GM12873 (cell line): ENCODE measurements around the gene CPVL.

Experiments used
- TF ChIP-seq, protein P1 (sequence below): IDR thresholded peaks from 2 replicates; pipeline ENCODE4 v1.5.1; 2012; ENCODE audit warnings: low read depth, mild to moderate bottlenecking, moderate library complexity, low read length, control low read depth; ENCODE audit not compliant: insufficient read depth; ENCODE audit errors: missing control alignments

Gene CPVL

DNA sequence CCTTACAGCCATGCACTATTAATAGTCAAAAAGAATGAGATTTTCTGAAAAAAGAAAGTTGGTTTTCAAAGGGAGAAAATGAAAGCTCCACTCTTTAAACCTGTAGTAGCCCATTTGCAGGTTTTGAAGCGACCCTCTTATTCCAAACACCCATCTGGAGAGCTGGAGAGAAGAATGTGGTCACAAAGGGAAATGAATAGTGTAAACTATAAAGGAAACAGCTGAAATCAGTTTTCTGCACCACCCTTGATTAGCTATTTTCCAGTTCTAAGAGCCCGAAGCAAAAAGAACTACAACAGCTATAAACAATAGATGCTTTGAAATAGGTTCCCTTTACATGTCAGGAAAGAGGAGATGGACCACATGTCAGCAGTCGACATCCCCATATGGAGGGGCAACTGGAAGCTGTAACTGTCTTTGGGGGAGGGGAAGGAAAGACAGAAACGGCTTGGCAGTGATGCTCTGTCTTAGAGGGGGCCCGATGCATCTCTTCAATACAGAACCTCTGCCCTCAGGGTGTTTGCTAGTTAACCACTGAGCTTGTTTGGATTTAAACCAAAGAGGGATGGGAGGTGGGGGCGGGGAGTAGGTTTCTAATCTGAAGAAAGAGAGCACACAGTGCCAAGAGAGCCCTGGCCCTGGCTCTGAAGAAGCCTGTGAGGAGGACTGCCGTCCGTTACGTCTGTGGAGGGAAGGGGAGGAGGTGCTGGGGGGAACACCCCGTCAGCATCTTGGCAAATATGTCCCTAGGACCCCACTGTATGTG lies 55.3 kb downstream of the CPVL start:
- TF ChIP-seq, protein P1, sequence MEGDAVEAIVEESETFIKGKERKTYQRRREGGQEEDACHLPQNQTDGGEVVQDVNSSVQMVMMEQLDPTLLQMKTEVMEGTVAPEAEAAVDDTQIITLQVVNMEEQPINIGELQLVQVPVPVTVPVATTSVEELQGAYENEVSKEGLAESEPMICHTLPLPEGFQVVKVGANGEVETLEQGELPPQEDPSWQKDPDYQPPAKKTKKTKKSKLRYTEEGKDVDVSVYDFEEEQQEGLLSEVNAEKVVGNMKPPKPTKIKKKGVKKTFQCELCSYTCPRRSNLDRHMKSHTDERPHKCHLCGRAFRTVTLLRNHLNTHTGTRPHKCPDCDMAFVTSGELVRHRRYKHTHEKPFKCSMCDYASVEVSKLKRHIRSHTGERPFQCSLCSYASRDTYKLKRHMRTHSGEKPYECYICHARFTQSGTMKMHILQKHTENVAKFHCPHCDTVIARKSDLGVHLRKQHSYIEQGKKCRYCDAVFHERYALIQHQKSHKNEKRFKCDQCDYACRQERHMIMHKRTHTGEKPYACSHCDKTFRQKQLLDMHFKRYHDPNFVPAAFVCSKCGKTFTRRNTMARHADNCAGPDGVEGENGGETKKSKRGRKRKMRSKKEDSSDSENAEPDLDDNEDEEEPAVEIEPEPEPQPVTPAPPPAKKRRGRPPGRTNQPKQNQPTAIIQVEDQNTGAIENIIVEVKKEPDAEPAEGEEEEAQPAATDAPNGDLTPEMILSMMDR, result no peak

GRCh38 chr7:29090151-29090805 lies 56.1 kb downstream of the CPVL start:
- TF ChIP-seq, protein P1, result no peak

GRCh38 chr7:29087840-29088170 lies 58.5 kb downstream of the CPVL start:
- TF ChIP-seq, protein P1, result no peak

DNA sequence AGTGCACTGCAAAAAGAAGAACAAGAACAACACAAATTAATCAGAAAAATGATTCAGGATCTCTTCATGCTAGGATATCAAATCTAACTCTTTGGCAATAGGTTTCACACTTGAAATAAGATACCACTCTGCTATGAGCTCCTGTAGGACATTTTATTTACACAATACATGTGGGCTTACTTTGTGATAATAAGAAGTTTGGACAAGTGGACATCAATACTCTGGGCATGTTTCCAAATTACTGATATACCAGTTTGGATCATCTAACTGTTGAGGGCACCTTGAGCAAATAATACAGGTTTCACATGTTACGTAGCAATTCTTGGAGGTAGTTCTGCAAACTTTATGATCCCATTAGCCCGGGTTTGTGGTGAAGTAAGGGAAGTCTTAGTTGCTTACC lies 59.8 kb downstream of the CPVL start:
- TF ChIP-seq, protein P1, result no peak

DNA sequence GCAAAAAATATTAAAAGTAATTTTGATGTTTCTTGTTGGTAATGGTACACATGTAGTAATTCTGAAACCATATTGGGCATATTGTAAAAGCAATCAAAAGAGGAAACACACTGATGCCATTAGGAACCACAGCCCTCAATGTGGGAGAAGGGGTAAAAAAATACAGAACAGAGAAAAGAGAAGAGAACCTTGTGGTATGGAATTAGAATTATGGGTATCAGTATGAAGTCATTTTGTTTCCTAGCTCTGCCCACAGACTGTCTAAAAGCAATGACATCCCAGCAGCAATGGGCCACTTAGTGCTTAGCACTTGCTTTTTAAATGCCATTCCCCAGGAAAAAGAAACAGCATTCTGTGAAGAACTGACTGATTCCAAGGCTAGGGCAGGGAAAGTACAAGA lies 61.5 kb downstream of the CPVL start:
- TF ChIP-seq, protein P1, result no peak

DNA sequence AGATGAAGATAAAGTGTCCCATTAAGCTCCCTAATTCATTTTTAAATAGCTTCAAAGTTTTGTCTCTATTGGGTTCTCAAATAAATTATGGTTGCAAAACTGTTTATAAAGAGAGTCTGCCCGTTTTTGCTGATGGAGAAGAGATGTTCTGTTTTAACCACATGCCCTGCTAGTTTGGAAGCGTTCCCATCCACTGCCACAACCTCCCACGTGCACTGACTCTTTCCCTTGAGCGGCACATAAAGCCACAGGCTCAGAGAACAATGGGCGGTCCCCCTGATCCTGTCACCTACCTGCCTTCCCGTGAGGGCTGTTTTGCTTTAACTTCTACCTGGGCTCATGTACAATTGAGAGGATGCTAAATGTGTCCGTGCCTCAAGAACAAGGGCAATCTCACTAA lies 65.5 kb downstream of the CPVL start:
- TF ChIP-seq, protein P1, result no peak

GRCh38 chr7:29078311-29079260 lies 67.8 kb downstream of the CPVL start:
- TF ChIP-seq, protein P1, result no peak
